NB4 (cell line): ENCODE data around the gene WDFY4.

Source experiments
- DNase-seq: peaks from one replicate; pipeline ENCODE4 v3.0.0; 2010; ENCODE audit warnings: low read depth
- H3K4me3 ChIP-seq: one replicate; pipeline ENCODE4 v1.5.1; 2011; ENCODE audit warnings: mild to moderate bottlenecking, low read depth, low read length, moderate library complexity
- MYC ChIP-seq: IDR thresholded peaks from 2 replicates; pipeline ENCODE4 v1.6.1; 2011; ENCODE audit warnings: low read depth, low read length
- POLR2A ChIP-seq: IDR thresholded peaks from 2 replicates; pipeline ENCODE4 v1.6.1; 2011; ENCODE audit warnings: mild to moderate bottlenecking; ENCODE audit not compliant: insufficient read length; ENCODE audit errors: extremely low read depth
- TF ChIP-seq, protein P1 (sequence below): IDR thresholded peaks from one replicate; pipeline ENCODE4 v1.5.1; 2012; ENCODE audit warnings: low read depth, low read length
- TF ChIP-seq, protein P2 (sequence below): IDR thresholded peaks from 2 replicates; pipeline ENCODE4 v1.6.1; 2011; ENCODE audit warnings: low read depth, low read length

The WDFY4 gene

DNA sequence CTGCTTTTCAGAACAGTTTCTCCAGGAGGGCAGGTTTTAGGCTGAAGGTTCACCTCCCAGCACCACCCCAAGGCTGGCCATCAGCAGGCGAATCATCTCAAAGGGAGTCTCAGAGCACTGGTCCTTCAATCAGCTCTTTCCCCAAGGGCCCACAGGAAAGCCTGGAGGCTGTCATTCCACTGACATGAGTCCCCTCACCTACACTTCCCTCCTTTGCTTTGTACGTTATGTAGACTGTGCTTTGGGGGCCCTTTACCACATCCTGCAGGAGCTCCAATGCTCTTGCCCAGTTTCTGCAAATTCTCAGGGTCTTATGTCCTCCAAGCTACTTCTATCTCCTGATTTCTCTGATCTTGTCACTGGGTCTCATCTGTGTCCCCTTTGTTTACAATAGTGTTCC lies 15.4 kb downstream of the WDFY4 start:
- H3K4me3 ChIP-seq: no peak overlapping the region
- TF ChIP-seq, protein P1, sequence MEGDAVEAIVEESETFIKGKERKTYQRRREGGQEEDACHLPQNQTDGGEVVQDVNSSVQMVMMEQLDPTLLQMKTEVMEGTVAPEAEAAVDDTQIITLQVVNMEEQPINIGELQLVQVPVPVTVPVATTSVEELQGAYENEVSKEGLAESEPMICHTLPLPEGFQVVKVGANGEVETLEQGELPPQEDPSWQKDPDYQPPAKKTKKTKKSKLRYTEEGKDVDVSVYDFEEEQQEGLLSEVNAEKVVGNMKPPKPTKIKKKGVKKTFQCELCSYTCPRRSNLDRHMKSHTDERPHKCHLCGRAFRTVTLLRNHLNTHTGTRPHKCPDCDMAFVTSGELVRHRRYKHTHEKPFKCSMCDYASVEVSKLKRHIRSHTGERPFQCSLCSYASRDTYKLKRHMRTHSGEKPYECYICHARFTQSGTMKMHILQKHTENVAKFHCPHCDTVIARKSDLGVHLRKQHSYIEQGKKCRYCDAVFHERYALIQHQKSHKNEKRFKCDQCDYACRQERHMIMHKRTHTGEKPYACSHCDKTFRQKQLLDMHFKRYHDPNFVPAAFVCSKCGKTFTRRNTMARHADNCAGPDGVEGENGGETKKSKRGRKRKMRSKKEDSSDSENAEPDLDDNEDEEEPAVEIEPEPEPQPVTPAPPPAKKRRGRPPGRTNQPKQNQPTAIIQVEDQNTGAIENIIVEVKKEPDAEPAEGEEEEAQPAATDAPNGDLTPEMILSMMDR: no peak
- TF ChIP-seq, protein P2, sequence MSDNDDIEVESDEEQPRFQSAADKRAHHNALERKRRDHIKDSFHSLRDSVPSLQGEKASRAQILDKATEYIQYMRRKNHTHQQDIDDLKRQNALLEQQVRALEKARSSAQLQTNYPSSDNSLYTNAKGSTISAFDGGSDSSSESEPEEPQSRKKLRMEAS: no peak
- no peak for TF ChIP-seq POLR2A
- TF ChIP-seq MYC: no peak
- peak; percentile 24 for DNase-seq

DNA sequence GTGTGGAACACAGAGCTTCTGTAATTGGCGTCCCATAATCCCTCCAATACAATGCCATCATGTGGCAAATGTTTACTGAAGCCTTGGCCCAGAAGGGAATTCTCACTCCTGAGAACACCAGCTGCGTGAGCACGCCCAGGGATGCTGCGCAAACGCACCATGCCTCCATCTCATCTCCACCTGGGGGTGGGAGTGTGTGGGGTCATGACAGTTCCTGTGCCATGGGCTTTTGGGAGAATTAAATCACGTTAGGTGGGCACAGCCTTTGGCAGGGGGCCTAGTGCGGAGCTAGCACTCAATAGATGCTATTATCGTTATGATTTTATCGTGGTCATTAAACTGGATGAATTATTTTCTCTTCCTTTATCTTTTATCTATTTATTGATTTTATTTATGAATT lies 15.8 kb downstream of the WDFY4 start:
- no peak overlapping the region for H3K4me3 ChIP-seq
- DNase-seq: no peak
- TF ChIP-seq, protein P1: no peak
- TF ChIP-seq MYC (no peak), POLR2A (no peak)
- TF ChIP-seq, protein P2: no peak

DNA sequence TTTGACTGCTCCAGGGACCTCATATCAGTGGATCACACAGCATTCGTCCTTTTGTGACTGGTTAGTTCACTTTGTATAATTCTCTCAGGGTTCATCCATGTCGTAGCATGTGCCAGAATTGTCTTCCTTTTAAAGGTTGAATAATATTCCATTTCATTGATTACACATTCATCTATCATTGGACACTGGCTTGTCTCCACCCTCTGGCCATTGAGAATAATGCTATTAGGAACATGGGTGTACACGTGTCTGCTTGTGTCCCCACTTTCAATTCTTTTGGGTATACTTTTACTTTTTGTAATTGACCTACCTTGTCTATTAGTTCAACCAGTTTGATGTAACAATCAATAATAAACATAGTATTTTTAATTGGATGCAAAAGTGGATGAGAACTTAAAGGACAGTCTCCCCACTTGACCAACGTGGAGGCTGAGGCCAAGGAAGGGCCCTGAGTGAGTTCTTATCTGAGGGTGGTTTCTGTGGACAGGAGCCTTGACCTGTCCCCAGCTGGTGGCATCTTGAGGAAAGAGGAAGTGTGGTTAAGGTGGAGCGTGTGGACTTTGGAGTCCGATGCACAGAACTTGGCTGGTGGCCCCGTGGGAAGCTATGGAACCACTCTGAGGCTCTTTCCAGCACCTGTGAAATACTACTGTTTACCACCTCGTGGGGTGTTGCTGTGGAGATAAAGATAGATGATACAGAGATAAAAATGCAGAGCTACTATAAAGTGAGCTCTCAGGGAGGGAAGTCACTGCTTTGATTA lies 16.6 kb downstream of the WDFY4 start:
- H3K4me3 ChIP-seq: no peak overlapping the region
- TF ChIP-seq, protein P2: no peak
- TF ChIP-seq, protein P1: no peak
- TF ChIP-seq POLR2A: no peak
- peak; percentile 33 for DNase-seq

DNA sequence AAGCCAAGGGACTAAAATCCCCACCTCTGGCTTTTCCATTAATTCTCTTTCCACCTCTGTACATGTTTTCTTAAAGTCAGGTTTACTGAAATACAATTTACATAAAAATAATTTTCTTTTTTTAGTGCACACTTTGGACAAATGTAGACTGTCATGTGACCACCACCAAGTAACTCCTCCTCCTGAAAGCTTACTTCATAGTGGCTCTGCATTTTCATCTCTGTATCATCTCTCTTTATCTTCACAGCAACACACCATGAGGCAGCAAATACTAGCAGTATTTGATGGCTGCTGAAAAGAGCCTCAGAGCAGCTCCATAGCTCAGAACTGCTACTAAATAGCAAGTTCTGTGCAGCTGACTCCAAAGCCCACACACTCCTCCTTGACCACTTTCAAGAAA lies 17.3 kb downstream of the WDFY4 start:
- TF ChIP-seq, protein P2: no peak
- TF ChIP-seq MYC (no peak), POLR2A (no peak)
- TF ChIP-seq, protein P1: no peak
- DNase-seq: no peak

DNA sequence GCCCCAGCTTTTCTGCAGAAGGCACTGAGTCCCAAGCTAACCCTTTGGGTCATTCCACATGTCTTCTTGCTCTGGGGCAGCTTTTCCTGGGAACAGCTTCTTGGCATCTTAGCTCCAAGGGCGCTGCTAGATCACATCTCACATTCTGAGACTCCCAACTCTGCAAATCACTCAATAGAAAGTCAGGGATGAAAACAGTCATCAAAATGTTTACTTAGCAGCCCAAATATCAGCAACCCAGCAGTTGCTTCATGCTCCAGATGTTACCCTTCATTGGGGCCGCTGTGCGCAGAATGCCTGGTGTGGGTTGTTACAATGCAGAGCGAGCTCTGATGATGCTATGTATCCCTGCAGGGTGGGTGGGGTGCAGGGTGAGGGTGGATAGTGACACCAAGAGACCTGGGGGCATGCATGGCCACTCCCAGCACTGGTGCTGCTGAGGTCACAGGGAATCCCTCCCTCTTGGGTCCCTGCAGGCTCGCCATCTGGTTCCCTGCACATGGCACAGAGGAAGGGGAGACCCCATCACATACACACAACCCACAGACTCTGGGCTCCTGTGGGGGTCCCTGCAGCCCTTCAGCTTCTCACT lies 19.0 kb downstream of the WDFY4 start:
- no peak for DNase-seq
- TF ChIP-seq, protein P2: no peak
- TF ChIP-seq, protein P1: no peak
- H3K4me3 ChIP-seq: no peak overlapping the region

More for the DNA sequence above, 17.3 kb downstream of the WDFY4 start:
- H3K4me3 ChIP-seq: no peak overlapping the region
